MCF 10A (cell line): ENCODE data around the gene NET1. TPM values are rescaled to one million over a fixed set of nuclear protein-coding genes. Genes with fewer than 3 reads are reported as not detected.

Experiments
- BruUV-seq: library from RNA; stranded (reverse); fragments of 400-500 nt; replicated peaks from 2 replicates; lab custom pipeline; 2021; lab: Mats Ljungman, UMichigan
- CTCF ChIA-PET: fragments of 300-600 bp; sonication (Branson Sonifier 250); formaldehyde crosslinking; extraction: SDS; loops from one replicate; lab custom pipeline; 2021; ENCODE audit warnings: antibody characterized with exemption, inconsistent platforms; lab: Yijun Ruan, JAX
- POLR2A ChIA-PET: fragments of 300-600, 350-650 bp; sonication (Branson Sonifier 250); formaldehyde crosslinking; extraction: SDS; loops from one replicate; lab custom pipeline; 2020; ENCODE audit warnings: antibody characterized with exemption, inconsistent platforms; lab: Yijun Ruan, JAX
- DNase-seq: peaks from one replicate; pipeline ENCODE4 v3.0.0-alpha.2; 2018; ENCODE audit not compliant: unreplicated experiment
- H3K27ac Mint-ChIP-seq: one replicate; pipeline ENCODE4 v1.8.0; 2022; ENCODE audit warnings: mild to moderate bottlenecking, low read depth, mixed read lengths; ENCODE audit not compliant: unreplicated experiment
- H3K27me3 Mint-ChIP-seq: one replicate; pipeline ENCODE4 v1.8.0; 2022; ENCODE audit warnings: mixed read lengths; ENCODE audit not compliant: insufficient read depth, unreplicated experiment
- H3K36me3 Mint-ChIP-seq: one replicate; pipeline ENCODE4 v1.8.0; 2022; ENCODE audit warnings: mild to moderate bottlenecking, moderate library complexity, mixed read lengths; ENCODE audit not compliant: insufficient read depth, unreplicated experiment
- H3K4me1 Mint-ChIP-seq: one replicate; pipeline ENCODE4 v1.8.0; 2022; ENCODE audit warnings: mixed read lengths; ENCODE audit not compliant: insufficient read depth, unreplicated experiment
- H3K4me3 Mint-ChIP-seq: one replicate; pipeline ENCODE4 v1.8.0; 2022; ENCODE audit warnings: mild to moderate bottlenecking, moderate library complexity, mixed read lengths; ENCODE audit not compliant: unreplicated experiment
- H3K9me3 Mint-ChIP-seq: one replicate; pipeline ENCODE4 v1.8.0; 2022; ENCODE audit warnings: mixed read lengths; ENCODE audit not compliant: unreplicated experiment
- CTCF ChIP-seq: fragments of 200-600 bp; IDR thresholded peaks from one replicate; pipeline ENCODE4 v1.8.0; 2022; ENCODE audit warnings: antibody characterized with exemption, mild to moderate bottlenecking; ENCODE audit not compliant: unreplicated experiment
- intact Hi-C: fragments of 100-400 bp; cut with micrococcal nuclease; formaldehyde crosslinking; loops from 2 replicates; pipeline ENCODE4 v1.14.1; 2022
- total RNA-seq: library from RNA; stranded (reverse); gene quantifications from 2 replicates; pipeline ENCODE4 v1.2.3, GENCODE V29; 2022

The NET1 gene
- total RNA-seq, 1 experiment from 2014 or later: 40.3 TPM

GRCh38 chr10:5465976-5466450, 53.7 kb downstream of the NET1 start:
- H3K27me3 Mint-ChIP-seq: no peaks in the 10 kb centered on the region
- H3K4me1 Mint-ChIP-seq: peaks cover 25% of the 10 kb centered on the region
- no TSS peak for BruUV-seq
- intact Hi-C loops: loop anchor here (5.0 kb wide), 1 partner anchor 71 kb away; no protein-coding TSS in a partner anchor
- CTCF ChIA-PET: interaction anchor here (0.6 to 1.0 kb wide), 4 partner anchors 24 to 157 kb away, joined by 3 to 4 read pairs (median 4); no protein-coding TSS in a partner anchor
- POLR2A ChIA-PET: interaction anchor here (0.6 to 5.2 kb wide), 19 partner anchors 9 to 348 kb away, joined by 3 to 45 read pairs (median 5); partner anchors contain the start of gene CALML3
- H3K27ac Mint-ChIP-seq: peak overlapping the region; percentile 78
- DNase-seq: no peak
- TF ChIP-seq CTCF: no peak
- peaks cover 7% of the 10 kb centered on the region for H3K9me3 Mint-ChIP-seq
- H3K36me3 Mint-ChIP-seq: peaks cover 23% of the 10 kb centered on the region
- H3K4me3 Mint-ChIP-seq: peak overlapping the region; percentile 43

- ChIA-PET CTCF (interaction anchor here (0.6 to 2.3 kb wide), 4 partner anchors 24 to 156 kb away, joined by 3 to 11 read pairs (median 4); no protein-coding TSS in a partner anchor), POLR2A (interaction anchor here (0.6 to 5.2 kb wide), 21 partner anchors 7 to 651 kb away, joined by 3 to 45 read pairs (median 5); partner anchors contain the start of gene CALML3)
- H3K36me3 Mint-ChIP-seq: peaks cover 18% of the 10 kb centered on the region
- no peaks in the 10 kb centered on the region for H3K27me3 Mint-ChIP-seq
- intact Hi-C loops: loop anchor here (5.0 kb wide), 1 partner anchor 71 kb away; no protein-coding TSS in a partner anchor
- H3K27ac Mint-ChIP-seq: peak overlapping the region; percentile 78
- no peak for TF ChIP-seq CTCF
- no TSS peak for BruUV-seq
- H3K4me1 Mint-ChIP-seq: peaks cover 22% of the 10 kb centered on the region
- H3K4me3 Mint-ChIP-seq: peak overlapping the region; percentile 43
- H3K9me3 Mint-ChIP-seq: peaks cover 7% of the 10 kb centered on the region
- DNase-seq: peak; percentile 91
Measured at GRCh38 chr10:5466451-5467206, 54.3 kb downstream of the NET1 start.

- Mint-ChIP-seq H3K27ac (peak overlapping the region; percentile 78), H3K4me3 (no peak overlapping the region), H3K9me3 (peaks cover 7% of the 10 kb centered on the region), H3K4me1 (peaks cover 19% of the 10 kb centered on the region), H3K27me3 (no peaks in the 10 kb centered on the region), H3K36me3 (peaks cover 16% of the 10 kb centered on the region)
- intact Hi-C loops: loop anchor here (5.0 kb wide), 1 partner anchor 70 kb away; no protein-coding TSS in a partner anchor
- CTCF ChIA-PET: interaction anchor here (1.0 to 2.3 kb wide), 3 partner anchors 16 to 156 kb away, joined by 3 to 11 read pairs (median 5); no protein-coding TSS in a partner anchor
- POLR2A ChIA-PET: interaction anchor here (0.6 to 5.2 kb wide), 18 partner anchors 8 to 652 kb away, joined by 3 to 45 read pairs (median 5); partner anchors contain the start of gene CALML3
- no TSS peak for BruUV-seq
- no peak for DNase-seq
- TF ChIP-seq CTCF: no peak
Measured at GRCh38 chr10:5467207-5467535, 54.8 kb downstream of the NET1 start.
